ENCODE measurements around the gene TBC1D9.

The TBC1D9 gene

GRCh38 chr4:140776556-140776955, 20.4 kb upstream of the TBC1D9 start:
- no peak for TF ChIP-seq CTCF (IDR thresholded peaks at IDR 0.05; ENCODE audit: borderline replicate concordance, control extremely low read depth, extremely low read depth, insufficient read depth, missing control alignments)
- no peak for DNase-seq (ENCODE audit: low spot score)
- in situ Hi-C loops (cut with MboI; ENCODE audit: low sequenced_read_pairs, unreplicated experiment) = no loop called here

DNA sequence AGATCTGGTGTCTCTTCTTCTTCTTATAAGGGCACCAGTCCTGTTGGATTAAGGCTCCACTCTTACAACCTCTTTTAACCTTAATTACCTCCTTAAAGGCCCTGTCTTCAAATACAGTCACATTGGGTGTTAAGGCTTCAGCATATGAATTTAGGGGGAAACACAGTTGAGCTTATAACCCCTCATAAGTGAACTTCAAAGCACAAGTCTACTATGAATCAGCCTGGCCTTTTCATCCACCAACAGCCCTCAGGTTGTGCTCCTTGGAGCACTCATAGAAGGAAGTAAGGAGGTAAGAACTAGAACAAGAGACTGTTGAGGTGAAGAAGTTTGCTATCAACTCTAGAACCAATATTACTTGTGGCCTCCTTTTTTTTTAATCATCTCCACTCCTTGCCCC, 18.8 kb upstream of the TBC1D9 start:
- in situ Hi-C loops (cut with MboI; ENCODE audit: low sequenced_read_pairs, unreplicated experiment) = no loop called here
- TF ChIP-seq CTCF (IDR thresholded peaks at IDR 0.05; ENCODE audit: borderline replicate concordance, control extremely low read depth, extremely low read depth, insufficient read depth, missing control alignments) = no peak
- no peak for DNase-seq (ENCODE audit: low spot score)

DNA sequence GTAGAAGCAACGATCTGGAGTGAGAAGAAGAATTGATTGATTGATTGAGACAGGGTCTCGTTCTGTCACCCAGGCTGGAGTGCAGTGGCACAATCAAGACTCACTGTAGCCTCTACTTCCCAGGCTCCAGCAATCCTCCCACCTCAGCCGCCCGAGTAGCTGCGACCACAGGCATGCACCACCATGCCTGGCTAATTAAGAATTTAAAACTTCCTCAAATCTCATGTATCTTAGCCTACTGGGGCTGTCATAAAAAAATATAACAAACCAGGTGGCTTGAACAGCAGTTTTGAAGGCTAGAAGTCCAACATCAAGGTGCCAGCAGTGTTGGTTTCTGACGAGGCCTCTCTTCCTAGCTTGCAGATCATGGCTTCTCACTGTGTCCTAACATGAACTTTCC, 18.3 kb upstream of the TBC1D9 start:
- in situ Hi-C loops (cut with MboI; ENCODE audit: low sequenced_read_pairs, unreplicated experiment) = no loop called here
- no peak for TF ChIP-seq CTCF (IDR thresholded peaks at IDR 0.05; ENCODE audit: borderline replicate concordance, control extremely low read depth, extremely low read depth, insufficient read depth, missing control alignments)
- no peak for DNase-seq (ENCODE audit: low spot score)

- in situ Hi-C loops (cut with MboI; ENCODE audit: low sequenced_read_pairs, unreplicated experiment) = no loop called here
- no peak for TF ChIP-seq CTCF (IDR thresholded peaks at IDR 0.05; ENCODE audit: borderline replicate concordance, control extremely low read depth, extremely low read depth, insufficient read depth, missing control alignments)
- no peak for DNase-seq (ENCODE audit: low spot score)
These were observed 13.0 kb upstream of the TBC1D9 start for GRCh38 chr4:140769209-140769608.

DNA sequence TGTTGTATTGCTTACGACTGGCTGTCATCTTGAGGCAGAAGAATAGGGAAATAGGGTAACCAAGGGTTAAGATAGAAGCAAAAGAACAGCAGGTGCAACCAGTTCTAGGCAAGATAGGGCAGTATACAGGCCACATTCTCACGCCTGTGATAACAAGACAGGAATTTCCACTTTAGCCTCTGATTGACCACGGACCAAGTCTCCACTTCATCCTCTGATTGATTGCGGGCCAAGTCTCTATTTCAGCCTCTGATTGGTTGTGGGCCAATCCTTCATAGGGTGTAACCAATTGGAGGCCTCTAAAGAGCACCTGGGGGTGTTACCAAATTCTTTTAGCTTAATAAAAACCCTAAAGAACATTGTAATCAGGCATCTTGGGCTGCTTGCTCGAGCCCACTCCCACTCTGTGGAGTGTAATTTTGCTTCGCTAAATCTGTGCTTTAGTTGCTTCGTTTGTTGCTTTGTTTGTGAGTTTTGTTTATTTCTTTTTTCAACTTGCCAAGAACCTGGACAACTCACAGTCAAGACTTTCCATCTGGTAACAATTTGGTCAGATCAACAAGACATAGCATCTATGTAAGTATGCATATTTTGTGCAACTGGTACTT, 8.7 kb upstream of the TBC1D9 start:
- DNase-seq (ENCODE audit: low spot score) = no peak
- in situ Hi-C loops (cut with MboI; ENCODE audit: low sequenced_read_pairs, unreplicated experiment) = no loop called here
- TF ChIP-seq CTCF (IDR thresholded peaks at IDR 0.05; ENCODE audit: borderline replicate concordance, control extremely low read depth, extremely low read depth, insufficient read depth, missing control alignments) = no peak

DNA sequence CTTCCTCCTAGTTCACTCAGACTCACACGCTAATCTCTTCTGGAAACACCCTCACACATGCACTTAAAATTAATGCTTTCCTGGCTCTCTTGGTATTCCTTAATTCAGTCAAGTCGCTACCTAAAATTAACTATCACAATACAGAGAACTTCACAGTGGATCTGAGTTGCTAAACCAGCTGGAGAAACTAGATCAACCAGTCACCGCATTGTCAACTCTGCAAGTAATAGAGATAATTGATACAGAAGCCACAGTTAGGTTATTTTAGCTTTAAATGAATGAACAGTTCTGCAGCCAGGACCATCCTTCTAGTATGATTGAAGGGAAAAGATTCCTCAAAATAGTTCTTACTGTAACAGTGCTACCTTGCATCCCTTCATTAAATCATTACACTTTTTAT, 6.0 kb upstream of the TBC1D9 start:
- in situ Hi-C loops (cut with MboI; ENCODE audit: low sequenced_read_pairs, unreplicated experiment) = no loop called here
- DNase-seq (ENCODE audit: low spot score) = no peak
- TF ChIP-seq CTCF (IDR thresholded peaks at IDR 0.05; ENCODE audit: borderline replicate concordance, control extremely low read depth, extremely low read depth, insufficient read depth, missing control alignments) = no peak
